Activated CD4-positive, alpha-beta memory T cell treated with anti-CD3 and anti-CD28 coated beads, Interleukin-2, amount 10 ng/mL, durations not matched to agents 7 days and 5 days (primary cell): Measurements from ENCODE around the gene DPEP1. TPM values are rescaled to one million over a fixed set of nuclear protein-coding genes. Genes with fewer than 3 reads are reported as not detected.
A peak's percentile ranks its signal among the peaks of the same experiment; 100 is the strongest.
"Not testable (repeated sequence)": the region's sequence is repeated elsewhere in the genome, so short reads cannot be mapped to it uniquely, and the experiment has no call there.

Experiments
- CTCF ChIA-PET: fragments of 350-600 bp; sonication (Branson Sonifier 250); formaldehyde crosslinking; loops from one replicate; lab custom pipeline; 2021; ENCODE audit warnings: antibody characterized with exemption, inconsistent platforms; lab: Charles Lee
- POLR2A ChIA-PET: fragments of 350-600 bp; sonication (Branson Sonifier 250); formaldehyde crosslinking; loops from one replicate; lab custom pipeline; 2021; ENCODE audit warnings: antibody characterized with exemption; lab: Charles Lee
- DNase-seq: peaks from one replicate; pipeline ENCODE4 v3.0.0-alpha.2; 2020
- H3K27ac Mint-ChIP-seq: one replicate; pipeline ENCODE4 v1.8.0; 2021; ENCODE audit warnings: mild to moderate bottlenecking, mixed read lengths
- H3K27me3 Mint-ChIP-seq: one replicate; pipeline ENCODE4 v1.8.0; 2021; ENCODE audit warnings: mixed read lengths
- H3K36me3 Mint-ChIP-seq: one replicate; pipeline ENCODE4 v1.8.0; 2021; ENCODE audit warnings: low read depth, mixed read lengths
- H3K4me1 Mint-ChIP-seq: one replicate; pipeline ENCODE4 v1.8.0; 2021; ENCODE audit warnings: mixed read lengths
- H3K4me3 Mint-ChIP-seq: one replicate; pipeline ENCODE4 v1.8.0; 2021; ENCODE audit warnings: mild to moderate bottlenecking, mixed read lengths
- H3K9me3 Mint-ChIP-seq: one replicate; pipeline ENCODE4 v1.8.0; 2021; ENCODE audit warnings: mixed read lengths
- total RNA-seq, 2 experiments: library from RNA; stranded (reverse); gene quantifications; one replicate each; pipeline ENCODE4 v1.2.3, GENCODE V29; 2021

DPEP1 gene
- not detected for total RNA-seq

- H3K9me3 Mint-ChIP-seq, result peaks cover 10% of the 10 kb centered on the region
- ChIA-PET POLR2A (no interaction called here), CTCF (no interaction called here)
- no peak for DNase-seq
- H3K4me1 Mint-ChIP-seq, result peaks cover 10% of the 10 kb centered on the region
- H3K36me3 Mint-ChIP-seq, result peaks cover 3% of the 10 kb centered on the region
- H3K27me3 Mint-ChIP-seq, result peaks cover 3% of the 10 kb centered on the region
- H3K4me3 Mint-ChIP-seq, result no peak within 1 kb of the TSS
- no peak within 1 kb of the TSS for H3K27ac Mint-ChIP-seq
Observed at GRCh38 chr16:89613231-89613953, at the start of gene DPEP1. Gene DPEP1, plus strand, starts transcription at chr16:89613642. Its CDS starts 16,769 bp downstream, at chr16:89630411.

DNA sequence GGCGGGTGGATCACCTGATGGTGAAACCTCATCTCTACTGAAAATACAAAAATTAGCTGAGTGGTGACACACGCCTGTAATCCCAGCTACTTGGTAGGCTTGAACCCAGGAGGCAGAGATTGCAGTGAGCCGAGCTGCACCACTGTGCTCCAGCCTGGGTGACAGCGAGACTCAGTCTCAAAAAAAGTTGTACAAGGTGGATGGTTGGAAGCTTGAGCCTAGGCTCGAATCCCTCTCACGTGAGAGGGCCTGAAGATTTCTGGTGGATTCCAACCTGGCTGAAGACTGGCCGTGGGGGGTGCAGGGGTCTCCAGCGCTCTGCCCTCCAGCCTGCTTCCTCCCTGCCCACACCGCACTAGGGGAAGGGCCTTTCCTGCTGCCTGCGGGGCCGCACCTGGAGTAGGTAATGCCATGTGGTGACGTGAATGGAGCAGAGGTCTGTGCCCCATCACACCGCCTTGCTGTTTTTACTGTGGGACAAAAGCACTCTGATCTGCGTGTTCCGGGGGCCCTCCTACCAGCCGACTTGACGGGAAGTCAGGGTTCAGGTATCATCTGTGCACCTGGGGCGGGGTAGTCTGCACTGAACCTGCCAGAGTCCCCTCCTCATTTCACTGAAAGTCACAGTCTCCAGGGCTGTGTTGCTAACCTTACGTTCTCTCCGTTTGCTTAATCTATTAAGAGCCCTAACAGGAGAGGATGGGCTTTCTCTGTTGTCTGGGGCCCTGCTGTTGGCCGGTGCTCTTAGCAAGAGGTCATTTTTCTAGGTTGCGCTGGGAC lies 48.8 kb upstream of the DPEP1 start:
- H3K36me3 Mint-ChIP-seq, result peaks cover 46% of the 10 kb centered on the region
- H3K4me3 Mint-ChIP-seq, result no peak overlapping the region
- CTCF ChIA-PET, result interaction anchor here (1.4 to 1.5 kb wide), 2 partner anchors 136 to 251 kb away, joined by 4 read pairs; no protein-coding TSS in a partner anchor
- no peak for DNase-seq
- peak overlapping the region; percentile 23 for H3K27ac Mint-ChIP-seq
- POLR2A ChIA-PET, result interaction anchor here (0.5 to 2.4 kb wide), 6 partner anchors 10 to 249 kb away, joined by 3 to 11 read pairs (median 4); partner anchors contain the start of genes CDK10 and CPNE7
- H3K4me1 Mint-ChIP-seq, result peaks cover 50% of the 10 kb centered on the region
- H3K27me3 Mint-ChIP-seq, result no peaks in the 10 kb centered on the region
- H3K9me3 Mint-ChIP-seq, result no peaks in the 10 kb centered on the region

- Mint-ChIP-seq H3K9me3 (no peaks in the 10 kb centered on the region), H3K27me3 (no peaks in the 10 kb centered on the region), H3K4me1 (peaks cover 49% of the 10 kb centered on the region), H3K4me3 (no peak overlapping the region), H3K36me3 (peaks cover 46% of the 10 kb centered on the region), H3K27ac (no peak overlapping the region)
- no peak for DNase-seq
- CTCF ChIA-PET, result interaction anchor here (1.0 to 1.5 kb wide), 4 partner anchors 16 to 296 kb away, joined by 3 to 7 read pairs (median 4); partner anchors contain the start of gene CDK10
- POLR2A ChIA-PET, result interaction anchor here (0.5 to 2.4 kb wide), 5 partner anchors 9 to 250 kb away, joined by 4 to 11 read pairs (median 4); partner anchors contain the start of genes CHMP1A, SPATA33 and SPG7
Observed at GRCh38 chr16:89565256-89565505, 48.3 kb upstream of the DPEP1 start.

GRCh38 chr16:89565506-89566372 lies 47.7 kb upstream of the DPEP1 start:
- POLR2A ChIA-PET, result interaction anchor here (0.7 to 2.4 kb wide), 4 partner anchors 8 to 250 kb away, joined by 4 to 11 read pairs (median 4); partner anchors contain the start of genes CHMP1A, SPATA33 and SPG7
- Mint-ChIP-seq H3K27ac (peak overlapping the region; percentile 47), H3K9me3 (no peaks in the 10 kb centered on the region), H3K4me3 (peak overlapping the region; percentile 46), H3K36me3 (peaks cover 44% of the 10 kb centered on the region), H3K4me1 (peaks cover 49% of the 10 kb centered on the region), H3K27me3 (no peaks in the 10 kb centered on the region)
- DNase-seq, result peak; percentile 69
- CTCF ChIA-PET, result interaction anchor here (1.0 to 1.5 kb wide), 4 partner anchors 16 to 295 kb away, joined by 3 to 7 read pairs (median 4); partner anchors contain the start of gene CDK10

GRCh38 chr16:89567656-89568594 lies 45.5 kb upstream of the DPEP1 start:
- no peaks in the 10 kb centered on the region for H3K9me3 Mint-ChIP-seq
- ChIA-PET CTCF (no interaction called here), POLR2A (no interaction called here)
- peaks cover 5% of the 10 kb centered on the region for H3K27me3 Mint-ChIP-seq
- no peak overlapping the region for H3K4me3 Mint-ChIP-seq
- no peak for DNase-seq
- H3K27ac Mint-ChIP-seq, result no peak overlapping the region
- peaks cover 43% of the 10 kb centered on the region for H3K4me1 Mint-ChIP-seq
- peaks cover 26% of the 10 kb centered on the region for H3K36me3 Mint-ChIP-seq

GRCh38 chr16:89569506-89570341 lies 43.7 kb upstream of the DPEP1 start:
- POLR2A ChIA-PET, result no interaction called here
- CTCF ChIA-PET, result no interaction called here
- no peak overlapping the region for H3K4me3 Mint-ChIP-seq

DNA sequence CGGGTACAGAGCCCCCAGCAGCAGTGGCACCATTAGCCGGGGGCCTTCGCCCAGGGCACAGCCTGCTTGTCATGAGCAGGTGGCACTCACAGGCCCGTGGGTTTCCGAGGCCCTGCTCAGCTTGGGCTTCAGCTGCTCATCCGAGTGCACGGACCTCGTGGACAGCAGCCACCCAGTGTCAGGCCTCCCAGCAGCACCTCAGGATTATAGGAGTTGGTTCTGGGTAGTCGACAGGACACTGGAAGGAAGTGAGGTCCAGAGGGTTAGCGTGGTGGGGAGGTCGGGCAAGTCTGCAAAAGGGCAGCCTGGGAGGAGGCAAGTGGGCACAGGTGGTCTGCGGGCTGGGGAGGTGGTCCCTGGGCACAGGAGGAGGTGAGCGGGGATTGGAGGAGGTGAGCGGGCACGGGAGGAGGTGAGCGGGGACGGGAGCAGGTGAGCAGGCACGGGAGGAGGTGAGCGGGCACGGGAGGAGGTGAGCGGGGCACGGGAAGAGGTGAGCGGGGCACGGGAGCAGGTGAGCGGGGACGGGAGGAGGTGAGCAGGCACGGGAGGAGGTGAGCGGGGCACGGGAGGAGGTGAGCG lies 43.0 kb upstream of the DPEP1 start:
- ChIA-PET CTCF (no interaction called here), POLR2A (no interaction called here)
- peaks cover 1% of the 10 kb centered on the region for H3K36me3 Mint-ChIP-seq
- DNase-seq, result no peak
- H3K4me3 Mint-ChIP-seq, result no peak overlapping the region
- H3K27ac Mint-ChIP-seq, result no peak overlapping the region
- H3K9me3 Mint-ChIP-seq, result no peaks in the 10 kb centered on the region
- H3K27me3 Mint-ChIP-seq, result peaks cover 14% of the 10 kb centered on the region
- peaks cover 25% of the 10 kb centered on the region for H3K4me1 Mint-ChIP-seq

More at GRCh38 chr16:89569506-89570341, 43.7 kb upstream of the DPEP1 start:
- Mint-ChIP-seq H3K9me3 (no peaks in the 10 kb centered on the region), H3K27ac (no peak overlapping the region), H3K27me3 (peaks cover 13% of the 10 kb centered on the region), H3K36me3 (peaks cover 8% of the 10 kb centered on the region), H3K4me1 (peaks cover 32% of the 10 kb centered on the region)
- no peak for DNase-seq

DNA sequence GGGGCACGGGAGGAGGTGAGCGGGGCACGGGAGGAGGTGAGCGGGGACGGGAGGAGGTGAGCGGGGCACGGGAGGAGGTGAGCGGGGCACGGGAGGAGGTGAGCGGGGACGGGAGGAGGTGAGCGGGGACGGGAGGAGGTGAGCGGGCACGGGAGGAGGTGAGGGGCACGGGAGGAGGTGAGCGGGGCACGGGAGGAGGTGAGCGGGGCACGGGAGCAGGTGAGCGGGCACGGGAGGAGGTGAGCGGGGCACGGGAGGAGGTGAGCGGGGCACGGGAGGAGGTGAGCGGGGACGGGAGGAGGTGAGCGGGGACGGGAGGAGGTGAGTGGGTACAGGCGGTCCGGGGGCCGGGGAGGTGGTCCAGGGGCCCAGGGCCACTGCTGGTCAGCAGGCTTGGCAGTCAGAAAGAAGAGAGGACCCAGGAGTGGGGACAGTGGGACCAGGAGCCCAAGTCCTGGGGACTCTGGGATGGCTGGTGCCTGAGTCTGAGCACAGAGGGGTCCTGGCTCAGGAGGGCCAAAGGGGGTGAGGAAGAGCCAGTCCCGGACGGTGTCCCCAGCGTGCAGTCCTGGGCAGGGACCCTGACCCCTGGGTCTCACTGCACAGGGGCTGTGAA lies 42.4 kb upstream of the DPEP1 start:
- H3K27ac Mint-ChIP-seq, H3K36me3 Mint-ChIP-seq, H3K4me3 Mint-ChIP-seq, H3K9me3 Mint-ChIP-seq, CTCF ChIA-PET, DNase-seq: not testable (repeated sequence)
- Mint-ChIP-seq H3K4me1 (peaks cover 19% of the 10 kb centered on the region), H3K27me3 (peaks cover 14% of the 10 kb centered on the region)
- POLR2A ChIA-PET, result interaction anchor here (1.4 kb wide), 1 partner anchor 10 kb away, joined by 4 read pairs; no protein-coding TSS in a partner anchor

- H3K9me3 Mint-ChIP-seq, result no peaks in the 10 kb centered on the region
- ChIA-PET CTCF (no interaction called here), POLR2A (interaction anchor here (1.4 kb wide), 1 partner anchor 10 kb away, joined by 4 read pairs; no protein-coding TSS in a partner anchor)
- H3K4me1 Mint-ChIP-seq, result peaks cover 15% of the 10 kb centered on the region
- H3K4me3 Mint-ChIP-seq, result no peak overlapping the region
- peaks cover 14% of the 10 kb centered on the region for H3K27me3 Mint-ChIP-seq
- no peak for DNase-seq
- H3K36me3 Mint-ChIP-seq, result no peaks in the 10 kb centered on the region
- H3K27ac Mint-ChIP-seq, result no peak overlapping the region
Observed at GRCh38 chr16:89571636-89572035, 41.8 kb upstream of the DPEP1 start.

GRCh38 chr16:89572073-89572484 lies 41.4 kb upstream of the DPEP1 start:
- no peaks in the 10 kb centered on the region for H3K36me3 Mint-ChIP-seq
- H3K9me3 Mint-ChIP-seq, result no peaks in the 10 kb centered on the region
- H3K27ac Mint-ChIP-seq, result no peak overlapping the region
- H3K4me1 Mint-ChIP-seq, result peaks cover 15% of the 10 kb centered on the region
- no peak overlapping the region for H3K4me3 Mint-ChIP-seq
- DNase-seq, result no peak
- POLR2A ChIA-PET, result interaction anchor here (1.4 kb wide), 1 partner anchor 10 kb away, joined by 4 read pairs; no protein-coding TSS in a partner anchor
- H3K27me3 Mint-ChIP-seq, result peaks cover 15% of the 10 kb centered on the region
- CTCF ChIA-PET, result no interaction called here
